Hepatocyte (in vitro differentiated cells): ENCODE measurements around the gene PRKACG.

Experiments
- EZH2 ChIP-seq: fragments of 200-600 bp; sonication (generic); IDR thresholded peaks from 2 replicates; pipeline ENCODE4 v1.6.1; 2016; ENCODE audit warnings: antibody characterized with exemption, mild to moderate bottlenecking, borderline replicate concordance
- EZH2phosphoT487 ChIP-seq: fragments of 200-600 bp; sonication (generic); IDR thresholded peaks from one replicate; pipeline ENCODE4 v1.6.1; 2018; ENCODE audit warnings: antibody characterized with exemption, mild to moderate bottlenecking, low read depth, moderate library complexity; ENCODE audit not compliant: unreplicated experiment, severe bottlenecking
- TF ChIP-seq, protein P1 (sequence below): fragments of 200-600 bp; sonication (generic); IDR thresholded peaks from 2 replicates; pipeline ENCODE4 v1.5.1; 2016; ENCODE audit warnings: antibody characterized with exemption, mild to moderate bottlenecking; ENCODE audit not compliant: poor library complexity

GRCh38 chr9:68991457-68991856, 22.5 kb downstream of the PRKACG start:
- TF ChIP-seq, protein P1, sequence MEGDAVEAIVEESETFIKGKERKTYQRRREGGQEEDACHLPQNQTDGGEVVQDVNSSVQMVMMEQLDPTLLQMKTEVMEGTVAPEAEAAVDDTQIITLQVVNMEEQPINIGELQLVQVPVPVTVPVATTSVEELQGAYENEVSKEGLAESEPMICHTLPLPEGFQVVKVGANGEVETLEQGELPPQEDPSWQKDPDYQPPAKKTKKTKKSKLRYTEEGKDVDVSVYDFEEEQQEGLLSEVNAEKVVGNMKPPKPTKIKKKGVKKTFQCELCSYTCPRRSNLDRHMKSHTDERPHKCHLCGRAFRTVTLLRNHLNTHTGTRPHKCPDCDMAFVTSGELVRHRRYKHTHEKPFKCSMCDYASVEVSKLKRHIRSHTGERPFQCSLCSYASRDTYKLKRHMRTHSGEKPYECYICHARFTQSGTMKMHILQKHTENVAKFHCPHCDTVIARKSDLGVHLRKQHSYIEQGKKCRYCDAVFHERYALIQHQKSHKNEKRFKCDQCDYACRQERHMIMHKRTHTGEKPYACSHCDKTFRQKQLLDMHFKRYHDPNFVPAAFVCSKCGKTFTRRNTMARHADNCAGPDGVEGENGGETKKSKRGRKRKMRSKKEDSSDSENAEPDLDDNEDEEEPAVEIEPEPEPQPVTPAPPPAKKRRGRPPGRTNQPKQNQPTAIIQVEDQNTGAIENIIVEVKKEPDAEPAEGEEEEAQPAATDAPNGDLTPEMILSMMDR, result no peak
- TF ChIP-seq EZH2 (no peak), EZH2phosphoT487 (no peak)
